HepG2 (cell line): Measurements from ENCODE around the gene PIM1. TPM values are rescaled to one million over a fixed set of nuclear protein-coding genes. Genes with fewer than 3 reads are reported as not detected.

Experiments used
- ATM ChIP-seq: fragments of 450-650 bp; IDR thresholded peaks from 2 replicates; pipeline ENCODE4 v1.7.1; 2017; ENCODE audit warnings: mild to moderate bottlenecking, borderline replicate concordance
- CCAR2 ChIP-seq: fragments of 200-400 bp; formaldehyde crosslinking; optimal IDR thresholded peaks from 2 replicates; pipeline ENCODE3; 2018; ENCODE audit warnings: low read depth, mild to moderate bottlenecking, low read length, moderate library complexity
- CHD4 ChIP-seq: fragments of 200-600 bp; sonication (generic); IDR thresholded peaks from 2 replicates; pipeline ENCODE4 v1.7.0; 2017; ENCODE audit warnings: mild to moderate bottlenecking, low read length, borderline replicate concordance
- FOXP1 ChIP-seq, 2 experiments: fragments of 450-650 bp in 1 of 2; IDR thresholded peaks; 2 replicates each; pipeline ENCODE4 v1.6.1; 2017 to 2018; ENCODE audit warnings: antibody characterized with exemption in 1 of 2
- GLMP ChIP-seq: sonication (generic); formaldehyde crosslinking; IDR thresholded peaks from 2 replicates; pipeline ENCODE4 v1.9.0; 2021; ENCODE audit warnings: missing genetic modification reagents, mild to moderate bottlenecking, borderline replicate concordance
- HMGXB4 ChIP-seq, 2 experiments: sonication (generic) in 1 of 2; formaldehyde crosslinking in 1 of 2; IDR thresholded peaks; 2 replicates each; pipeline versions ENCODE4 v1.4.0 to v1.6.1; 2018 to 2020; ENCODE audit warnings: missing genetic modification reagents in 2 of 2, borderline replicate concordance in 1 of 2, low read depth in 1 of 2, mild to moderate bottlenecking in 1 of 2, missing biosample characterization in 1 of 2
- IRF1 ChIP-seq: sonication (generic); formaldehyde crosslinking; IDR thresholded peaks from 2 replicates; pipeline ENCODE4 v1.4.0; 2020; ENCODE audit warnings: low read depth, mild to moderate bottlenecking, missing genetic modification reagents
- MTERF4 ChIP-seq: sonication (generic); formaldehyde crosslinking; IDR thresholded peaks from 2 replicates; pipeline ENCODE4 v1.8.0; 2023; ENCODE audit warnings: mild to moderate bottlenecking, missing genetic modification reagents
- REXO4 ChIP-seq: sonication (generic); formaldehyde crosslinking; IDR thresholded peaks from 2 replicates; pipeline ENCODE4 v1.8.0; 2022; ENCODE audit warnings: missing genetic modification reagents, mild to moderate bottlenecking, borderline replicate concordance
- RFXANK ChIP-seq: IDR thresholded peaks from 2 replicates; pipeline ENCODE4 v1.6.1; 2016
- SP5 ChIP-seq: IDR thresholded peaks from 2 replicates; pipeline ENCODE4 v1.6.1; 2016; ENCODE audit warnings: low read depth, borderline replicate concordance
- THRA ChIP-seq: sonication (generic); formaldehyde crosslinking; IDR thresholded peaks from 2 replicates; pipeline ENCODE4 v1.4.0; 2020; ENCODE audit warnings: missing genetic modification reagents, borderline replicate concordance
- ZBTB21 ChIP-seq: sonication (generic); formaldehyde crosslinking; IDR thresholded peaks from 2 replicates; pipeline ENCODE4 v1.4.0; 2020; ENCODE audit warnings: missing genetic modification reagents
- ZFP36L2 ChIP-seq: sonication (generic); formaldehyde crosslinking; IDR thresholded peaks from 2 replicates; pipeline ENCODE4 v1.4.0; 2020; ENCODE audit warnings: missing genetic modification reagents
- ZNF563 ChIP-seq: sonication (generic); formaldehyde crosslinking; IDR thresholded peaks from 2 replicates; pipeline ENCODE4 v1.8.0; 2022; ENCODE audit warnings: mild to moderate bottlenecking, moderate library complexity, missing genetic modification reagents
- ZNF691 ChIP-seq: sonication (generic); formaldehyde crosslinking; IDR thresholded peaks from 2 replicates; pipeline ENCODE4 v1.4.0; 2020; ENCODE audit warnings: missing genetic modification reagents, low read depth, mild to moderate bottlenecking, borderline replicate concordance
- ZNF709 ChIP-seq: sonication (generic); formaldehyde crosslinking; IDR thresholded peaks from 2 replicates; pipeline ENCODE4 v1.5.0; 2020; ENCODE audit warnings: mild to moderate bottlenecking, missing genetic modification reagents
- ZNF782 ChIP-seq: sonication (generic); formaldehyde crosslinking; IDR thresholded peaks from 2 replicates; pipeline ENCODE4 v1.4.0; 2020; ENCODE audit warnings: missing genetic modification reagents, mild to moderate bottlenecking, borderline replicate concordance
- ZNF790 ChIP-seq: sonication (generic); formaldehyde crosslinking; IDR thresholded peaks from 2 replicates; pipeline ENCODE4 v1.8.0; 2022; ENCODE audit warnings: missing genetic modification reagents, mild to moderate bottlenecking, borderline replicate concordance
- polyA plus RNA-seq, 8 experiments: library from polyadenylated mRNA; depleted of rRNA in 3 of 8; stranded (reverse) in 7 of 8; unstranded in 1 of 8; fragments of >200 nt; fragmentation: Illumina TruSeq in 4 of 8; extraction: Trizol in 4 of 8; gene quantifications; 2 replicates each; pipeline versions ENCODE4 v1.2.1 to v1.2.3, GENCODE V29; 2011 to 2016; ENCODE audit warnings: low read depth in 4 of 8, missing spikeins in 1 of 8, mixed read lengths in 1 of 8; ENCODE audit not compliant: insufficient read depth in 1 of 8
- total RNA-seq, 5 experiments: library from RNA; depleted of rRNA; stranded (reverse); fragments of >200 nt; fragmentation: Illumina TruSeq; extraction: Trizol; gene quantifications; 2 replicates each; pipeline ENCODE4 v1.2.3, GENCODE V29; 2016; ENCODE audit warnings: low read depth in 1 of 5

PIM1 gene
- total and polyA plus RNA-seq, 2 of the 13 experiments (the other 11 are each of a cell fraction or from before 2014, with no cell fraction given): 29.4 to 117 TPM

GRCh38 chr6:37170273-37171200, 585 bp downstream of the PIM1 start (continued):
- TF ChIP-seq GLMP (CRISPR knock-in tag) (no peak), ATM (no peak), HMGXB4 (CRISPR knock-in tag; IDR thresholded peaks at IDR 0.05; ENCODE audit: borderline replicate concordance in 1 of 2, low read depth in 1 of 2) (peak in 1 of 2 experiments; percentile 74; a peak in 3 of 4 replicates), FOXP1 (IDR thresholded peaks at IDR 0.05) (no peak), FOXP1 (CRISPR knock-in tag; IDR thresholded peaks at IDR 0.05) (no peak), CCAR2 (no peak), ZNF709 (0 out of 2 replicates have a peak, but pooled peaks have one; percentile 36), IRF1 (CRISPR knock-in tag) (no peak), ZNF691 (no peak), SP5 (CRISPR knock-in tag) (no peak), ZNF790 (CRISPR knock-in tag) (no peak), ZNF782 (CRISPR knock-in tag) (peak; percentile 19), THRA (CRISPR knock-in tag) (no peak), MTERF4 (CRISPR knock-in tag) (no peak; the same call in 1 of the 2 replicates), REXO4 (CRISPR knock-in tag) (no peak), RFXANK (CRISPR knock-in tag) (no peak), CHD4 (no peak), ZNF563 (no peak; the same call in 1 of the 2 replicates), ZBTB21 (CRISPR knock-in tag) (no peak), ZFP36L2 (CRISPR knock-in tag) (no peak)
